Measurements from ENCODE around the gene DSPP. TPM values are rescaled to one million over a fixed set of nuclear protein-coding genes. Genes with fewer than 3 reads are reported as not detected.

DSPP gene
- total RNA-seq, 1 donor from 2014 or later, result not detected

DNA sequence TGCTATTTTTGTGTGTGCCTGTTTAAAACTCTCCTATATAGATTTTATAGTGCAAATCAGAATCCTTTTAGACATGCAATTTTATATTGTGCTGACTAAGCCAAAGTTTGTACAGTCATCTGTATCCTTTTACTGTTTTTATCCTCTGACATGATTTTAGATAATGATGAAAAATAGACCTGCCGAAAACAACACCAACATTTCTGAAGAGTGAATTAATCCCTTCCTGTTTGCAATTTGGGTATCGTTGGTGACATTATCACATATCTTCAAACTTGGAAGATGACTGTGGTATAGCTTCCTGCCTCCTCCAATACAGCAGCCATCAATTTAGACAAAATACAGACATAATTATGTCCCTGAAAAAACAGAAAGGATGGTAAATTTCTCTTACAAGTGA, 28.9 kb upstream of the DSPP start:
- TF ChIP-seq, protein P1, sequence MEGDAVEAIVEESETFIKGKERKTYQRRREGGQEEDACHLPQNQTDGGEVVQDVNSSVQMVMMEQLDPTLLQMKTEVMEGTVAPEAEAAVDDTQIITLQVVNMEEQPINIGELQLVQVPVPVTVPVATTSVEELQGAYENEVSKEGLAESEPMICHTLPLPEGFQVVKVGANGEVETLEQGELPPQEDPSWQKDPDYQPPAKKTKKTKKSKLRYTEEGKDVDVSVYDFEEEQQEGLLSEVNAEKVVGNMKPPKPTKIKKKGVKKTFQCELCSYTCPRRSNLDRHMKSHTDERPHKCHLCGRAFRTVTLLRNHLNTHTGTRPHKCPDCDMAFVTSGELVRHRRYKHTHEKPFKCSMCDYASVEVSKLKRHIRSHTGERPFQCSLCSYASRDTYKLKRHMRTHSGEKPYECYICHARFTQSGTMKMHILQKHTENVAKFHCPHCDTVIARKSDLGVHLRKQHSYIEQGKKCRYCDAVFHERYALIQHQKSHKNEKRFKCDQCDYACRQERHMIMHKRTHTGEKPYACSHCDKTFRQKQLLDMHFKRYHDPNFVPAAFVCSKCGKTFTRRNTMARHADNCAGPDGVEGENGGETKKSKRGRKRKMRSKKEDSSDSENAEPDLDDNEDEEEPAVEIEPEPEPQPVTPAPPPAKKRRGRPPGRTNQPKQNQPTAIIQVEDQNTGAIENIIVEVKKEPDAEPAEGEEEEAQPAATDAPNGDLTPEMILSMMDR (IDR thresholded peaks at IDR 0.05), result no peak
- no peak overlapping the region for H3K4me3 Mint-ChIP-seq (ENCODE audit: unreplicated experiment)
- no peak for DNase-seq (ENCODE audit: extremely low spot score, unreplicated experiment)
- H3K9me3 Mint-ChIP-seq (ENCODE audit: unreplicated experiment), result no peaks in the 10 kb centered on the region
- no peak overlapping the region for H3K27ac Mint-ChIP-seq (ENCODE audit: unreplicated experiment)
- H3K4me1 Mint-ChIP-seq (ENCODE audit: unreplicated experiment), result peaks cover 6% of the 10 kb centered on the region
- H3K27me3 Mint-ChIP-seq (ENCODE audit: unreplicated experiment), result peaks cover 9% of the 10 kb centered on the region
- no peaks in the 10 kb centered on the region for H3K36me3 Mint-ChIP-seq (ENCODE audit: unreplicated experiment)

DNA sequence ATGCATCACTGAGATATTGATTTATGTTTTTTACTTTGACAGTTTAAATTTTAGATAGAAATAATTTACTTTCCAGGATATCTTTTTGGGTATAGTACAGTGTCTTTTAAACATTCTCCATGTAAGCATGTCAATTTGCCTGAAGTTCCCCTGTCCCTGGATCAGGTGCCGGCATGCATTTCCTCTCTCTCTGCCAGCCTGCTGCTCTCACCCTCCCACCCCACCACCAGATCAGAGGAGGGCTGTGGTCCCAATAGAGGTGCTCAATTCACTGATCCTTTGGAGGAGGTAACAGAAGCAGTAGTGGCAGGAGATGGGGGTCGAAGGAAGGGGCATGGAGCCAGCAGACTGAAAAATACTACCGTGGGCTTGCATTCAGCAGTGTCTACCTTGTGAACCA, 28.3 kb upstream of the DSPP start:
- DNase-seq (ENCODE audit: extremely low spot score, unreplicated experiment), result no peak
- no peaks in the 10 kb centered on the region for H3K9me3 Mint-ChIP-seq (ENCODE audit: unreplicated experiment)
- H3K27ac Mint-ChIP-seq (ENCODE audit: unreplicated experiment), result no peak overlapping the region
- H3K27me3 Mint-ChIP-seq (ENCODE audit: unreplicated experiment), result peaks cover 9% of the 10 kb centered on the region
- no peak overlapping the region for H3K4me3 Mint-ChIP-seq (ENCODE audit: unreplicated experiment)
- H3K4me1 Mint-ChIP-seq (ENCODE audit: unreplicated experiment), result peaks cover 4% of the 10 kb centered on the region
- H3K36me3 Mint-ChIP-seq (ENCODE audit: unreplicated experiment), result no peaks in the 10 kb centered on the region
- TF ChIP-seq, protein P1 (IDR thresholded peaks at IDR 0.05), result no peak

DNA sequence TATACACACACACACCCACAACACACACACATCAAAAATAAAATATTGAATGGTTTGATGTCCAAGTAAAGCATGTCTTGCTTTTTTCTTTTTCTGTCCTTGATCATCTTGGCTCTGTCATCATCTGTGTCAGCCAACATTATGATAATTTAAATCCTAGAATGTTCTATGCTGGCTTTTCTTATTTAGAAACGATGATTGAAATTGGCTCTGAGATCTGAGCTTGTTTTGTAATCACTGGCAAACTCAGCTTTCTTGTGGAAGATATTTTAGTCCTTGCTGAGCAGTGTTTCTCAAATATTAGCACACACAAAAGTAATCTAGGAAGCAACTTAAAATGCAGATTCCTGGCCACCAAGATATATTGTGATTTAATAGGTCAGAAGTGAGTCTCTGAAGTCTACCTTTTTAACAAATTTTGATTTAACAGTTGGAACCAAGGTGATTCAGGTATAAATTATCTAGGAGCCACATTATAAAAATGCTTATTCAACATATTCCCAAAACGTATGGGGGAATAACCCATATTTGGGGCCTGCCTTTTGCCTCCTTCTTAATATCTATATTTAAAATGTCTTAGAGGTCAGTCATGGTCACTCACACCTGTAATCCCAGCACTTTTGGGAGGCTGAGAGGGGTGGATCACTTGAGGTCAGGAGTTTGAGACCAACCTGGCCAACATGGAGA, 24.0 kb upstream of the DSPP start:
- Mint-ChIP-seq H3K27ac (ENCODE audit: unreplicated experiment) (no peak overlapping the region), H3K4me3 (ENCODE audit: unreplicated experiment) (no peak overlapping the region), H3K9me3 (ENCODE audit: unreplicated experiment) (no peaks in the 10 kb centered on the region), H3K4me1 (ENCODE audit: unreplicated experiment) (peaks cover 10% of the 10 kb centered on the region), H3K27me3 (ENCODE audit: unreplicated experiment) (peaks cover 7% of the 10 kb centered on the region), H3K36me3 (ENCODE audit: unreplicated experiment) (no peaks in the 10 kb centered on the region)
- DNase-seq (ENCODE audit: extremely low spot score, unreplicated experiment), result no peak
- TF ChIP-seq, protein P1 (IDR thresholded peaks at IDR 0.05), result no peak

DNA sequence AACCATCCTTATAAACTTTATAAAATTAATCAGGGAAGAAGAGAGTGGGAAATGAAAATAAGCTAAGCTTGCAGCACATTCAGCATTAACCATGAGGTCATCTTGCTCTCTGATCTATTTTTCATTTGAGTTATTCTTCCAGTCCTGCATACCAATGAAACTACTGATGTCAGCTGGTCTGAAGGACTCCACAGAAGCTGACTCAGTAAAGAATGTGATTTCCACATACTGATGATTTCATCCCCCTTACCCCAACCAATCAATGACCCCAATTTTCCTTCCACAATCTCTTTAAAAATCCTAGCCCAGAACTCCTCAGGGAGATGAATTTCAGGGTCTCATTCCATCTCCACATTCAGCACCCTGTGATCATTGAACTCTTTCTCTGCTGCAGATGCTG, 18.8 kb upstream of the DSPP start:
- TF ChIP-seq, protein P1 (IDR thresholded peaks at IDR 0.05), result no peak
- H3K4me3 Mint-ChIP-seq (ENCODE audit: unreplicated experiment), result no peak overlapping the region
- H3K27ac Mint-ChIP-seq (ENCODE audit: unreplicated experiment), result peak overlapping the region; percentile 40
- H3K27me3 Mint-ChIP-seq (ENCODE audit: unreplicated experiment), result no peaks in the 10 kb centered on the region
- peaks cover 9% of the 10 kb centered on the region for H3K9me3 Mint-ChIP-seq (ENCODE audit: unreplicated experiment)
- DNase-seq (ENCODE audit: extremely low spot score, unreplicated experiment), result no peak
- H3K36me3 Mint-ChIP-seq (ENCODE audit: unreplicated experiment), result no peaks in the 10 kb centered on the region
- peaks cover 17% of the 10 kb centered on the region for H3K4me1 Mint-ChIP-seq (ENCODE audit: unreplicated experiment)

DNA sequence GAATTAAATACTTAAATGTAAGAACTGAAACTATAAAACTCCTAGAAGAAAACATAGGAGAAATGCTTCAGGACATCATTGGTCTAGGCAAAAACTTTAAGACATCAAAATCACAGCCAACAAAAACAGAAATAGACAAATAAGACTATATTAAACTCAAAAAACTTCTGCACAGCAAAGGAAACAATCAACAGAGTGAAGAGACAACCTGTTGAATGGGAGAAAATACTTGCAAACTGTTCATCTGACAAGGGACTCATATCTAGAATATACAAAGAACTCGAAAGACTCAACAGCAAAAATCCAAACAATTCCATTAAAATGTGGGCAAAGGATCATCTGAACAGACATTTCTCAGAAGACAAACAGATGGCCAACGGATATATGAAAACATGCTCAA, 16.2 kb upstream of the DSPP start:
- Mint-ChIP-seq H3K36me3 (ENCODE audit: unreplicated experiment) (peaks cover 2% of the 10 kb centered on the region), H3K4me1 (ENCODE audit: unreplicated experiment) (peaks cover 17% of the 10 kb centered on the region), H3K9me3 (ENCODE audit: unreplicated experiment) (peaks cover 14% of the 10 kb centered on the region), H3K4me3 (ENCODE audit: unreplicated experiment) (no peak overlapping the region), H3K27me3 (ENCODE audit: unreplicated experiment) (peaks cover 8% of the 10 kb centered on the region), H3K27ac (ENCODE audit: unreplicated experiment) (no peak overlapping the region)
- TF ChIP-seq, protein P1 (IDR thresholded peaks at IDR 0.05), result no peak
- DNase-seq (ENCODE audit: extremely low spot score, unreplicated experiment), result no peak

All from osteocyte (in vitro differentiated cells).